GM12878 (cell line): ENCODE measurements around the gene UNC119B. TPM values are rescaled to one million over a fixed set of nuclear protein-coding genes. Genes with fewer than 3 reads are reported as not detected.
A peak's percentile ranks its signal among the peaks of the same experiment; 100 is the strongest.

Source experiments
- ATAC-seq: fragments of 200-7000 bp; cut with Tn5 transposase; 3 replicates; pipeline ENCODE4 v1.9.1; 2020; ENCODE audit warnings: mild to moderate bottlenecking, moderate library complexity
- BruUV-seq: library from RNA; stranded (reverse); fragments of 400-500 nt; replicated peaks from 2 replicates; lab custom pipeline; 2021; lab: Mats Ljungman, UMichigan
- CTCF ChIA-PET: fragments of 300-600 bp; sonication (Branson Sonifier 250); formaldehyde crosslinking; extraction: SDS; loops from one replicate; lab custom pipeline; 2021; ENCODE audit warnings: inconsistent platforms; lab: Yijun Ruan, JAX
- POLR2A ChIA-PET: fragments of 350-600 bp; formaldehyde crosslinking; extraction: SDS; loops from one replicate; lab custom pipeline; 2021; ENCODE audit warnings: inconsistent platforms; lab: Charles Lee
- RAD21 ChIA-PET: fragments of 300-600 bp; sonication (Branson Sonifier 250); formaldehyde crosslinking; loops from one replicate; lab custom pipeline; 2023; ENCODE audit warnings: antibody characterized with exemption; ENCODE audit not compliant: unreplicated experiment; lab: Charles Lee
- SMC1A ChIA-PET: fragments of 300-600 bp; sonication (Branson Sonifier 250); formaldehyde crosslinking; loops from one replicate; lab custom pipeline; 2023; ENCODE audit not compliant: unreplicated experiment, uncharacterized antibody; lab: Charles Lee
- DNase-seq: peaks from one replicate; pipeline ENCODE4 v3.0.0-alpha.2; 2011; ENCODE audit warnings: low read depth, low spot score
- FAIRE-seq: peaks from 3 replicates; lab custom pipeline; 2011; peaks lifted over from hg19 to GRCh38; lab: Jason Lieb, UNC
- H2AFZ ChIP-seq: 2 replicates; pipeline ENCODE4 v1.6.0; 2011; ENCODE audit warnings: low read depth, low read length, control low read depth; ENCODE audit not compliant: control insufficient read depth
- H3K27ac ChIP-seq: 2 replicates; pipeline ENCODE4 v1.5.1; 2011; ENCODE audit warnings: control low read depth; ENCODE audit not compliant: control insufficient read depth, insufficient read depth
- H3K27me3 ChIP-seq, 2 experiments: replicated peaks in 1 of 2; 2 replicates each; pipeline versions ENCODE4 v1.6.0 to v1.6.1; 2011; ENCODE audit warnings: low read length in 1 of 2; ENCODE audit not compliant: control insufficient read depth in 2 of 2, insufficient read depth in 2 of 2
- H3K36me3 ChIP-seq, 2 experiments: 2 replicates each; pipeline ENCODE4 v1.5.1; 2011; ENCODE audit warnings: low read length in 1 of 2; ENCODE audit not compliant: control insufficient read depth in 2 of 2, insufficient read depth in 2 of 2
- H3K4me1 ChIP-seq: 2 replicates; pipeline ENCODE4 v1.6.1; 2011; ENCODE audit warnings: mild to moderate bottlenecking, low read length, moderate library complexity, mixed read lengths; ENCODE audit not compliant: control insufficient read depth, insufficient read depth
- H3K4me2 ChIP-seq: 2 replicates; pipeline ENCODE4 v1.6.0; 2011; ENCODE audit warnings: control low read depth; ENCODE audit not compliant: control insufficient read depth, insufficient read depth
- H3K4me3 ChIP-seq: fragments of 200-600 bp; sonication (generic); 2 replicates; pipeline ENCODE4 v1.5.1; 2016
- H3K79me2 ChIP-seq: 2 replicates; pipeline ENCODE4 v1.6.0; 2011; ENCODE audit warnings: low read length; ENCODE audit not compliant: control insufficient read depth, insufficient read depth
- H3K9ac ChIP-seq: 2 replicates; pipeline ENCODE4 v1.8.0; 2011; ENCODE audit warnings: low read length, control low read depth, mixed read lengths; ENCODE audit not compliant: control insufficient read depth, insufficient read depth
- H3K9me3 ChIP-seq: replicated peaks from 3 replicates; pipeline ENCODE4 v1.5.1; 2011; ENCODE audit warnings: mild to moderate bottlenecking, low read length; ENCODE audit not compliant: control insufficient read depth, insufficient read depth
- H4K20me1 ChIP-seq: 2 replicates; pipeline ENCODE4 v1.6.0; 2011; ENCODE audit not compliant: control insufficient read depth, insufficient read depth
- CHD1 ChIP-seq: IDR thresholded peaks from 2 replicates; pipeline ENCODE4 v1.6.1; 2012; ENCODE audit warnings: low read depth, low read length, improper control_type of control experiment
- CUX1 ChIP-seq: IDR thresholded peaks from 2 replicates; pipeline ENCODE4 v1.6.1; 2012; ENCODE audit warnings: improper control_type of control experiment, low read depth, low read length; ENCODE audit not compliant: insufficient replicate concordance
- GABPA ChIP-seq: IDR thresholded peaks from 2 replicates; pipeline ENCODE4 v1.6.1; 2014; ENCODE audit warnings: antibody characterized with exemption, low read depth, mild to moderate bottlenecking, inconsistent platforms
- RAD21 ChIP-seq: IDR thresholded peaks from 2 replicates; pipeline ENCODE4 v1.6.1; 2011; ENCODE audit warnings: mild to moderate bottlenecking, low read depth, low read length, moderate library complexity; ENCODE audit not compliant: insufficient read depth
- TAF1 ChIP-seq: IDR thresholded peaks from 2 replicates; pipeline ENCODE4 v1.6.1; 2011; ENCODE audit warnings: mild to moderate bottlenecking, low read depth, low read length, borderline replicate concordance
- TBL1XR1 ChIP-seq: IDR thresholded peaks from 2 replicates; pipeline ENCODE4 v1.6.1; 2012; ENCODE audit warnings: low read depth, low read length, improper control_type of control experiment
- YY1 ChIP-seq: IDR thresholded peaks from 2 replicates; pipeline ENCODE4 v1.6.1; 2011; ENCODE audit warnings: low read depth, mild to moderate bottlenecking, low read length
- ZNF207 ChIP-seq: fragments of 450-650 bp; IDR thresholded peaks from 2 replicates; pipeline ENCODE4 v1.6.1; 2014; ENCODE audit warnings: antibody characterized with exemption, mild to moderate bottlenecking, borderline replicate concordance
- ZNF217 ChIP-seq: fragments of 450-650 bp; IDR thresholded peaks from 2 replicates; pipeline ENCODE4 v1.6.1; 2017; ENCODE audit warnings: antibody characterized with exemption, mild to moderate bottlenecking
- WGBS: methylation state at CpG from one replicate; pipeline ENCODE4 v1.1.6; 2016; ENCODE audit warnings: low lambda C conversion rate; ENCODE audit not compliant: insufficient replicate concordance, insufficient coverage; ENCODE audit errors: missing lambda C conversion rate; 5-methylcytosine and 5-hydroxymethylcytosine counted together
- in situ Hi-C: fragments of 300-500 bp; cut with MboI; formaldehyde crosslinking; loops from 9 replicates; pipeline ENCODE4 v1.14.3; 2018; ENCODE audit warnings: mixed read lengths
- intact Hi-C: fragments of 100-400 bp; cut with micrococcal nuclease; formaldehyde crosslinking; loops from one replicate; pipeline ENCODE4 v1.14.2; 2022; ENCODE audit not compliant: unreplicated experiment
- polyA plus RNA-seq, 11 experiments: library from polyadenylated mRNA; depleted of rRNA in 4 of 11; unstranded in 6 of 11; stranded (reverse) in 5 of 11; fragments of >200 nt; fragmentation: Nextera tagmentation in 4 of 11; fragmentation: Illumina TruSeq in 1 of 11; extraction: Ambion mirVana in 4 of 11; extraction: Trizol in 1 of 11; gene quantifications; 1 replicate in 1 of 11; 2 replicates in 10 of 11; pipeline versions ENCODE4 v1.2.1 to v1.2.3, GENCODE V29; 2011 to 2016; ENCODE audit warnings: inconsistent platforms in 2 of 11, missing spikeins in 2 of 11, low read depth in 1 of 11
- total RNA-seq, 4 experiments: library from RNA; depleted of rRNA in 3 of 4; stranded (reverse); fragments of >200 nt in 3 of 4; fragmentation: Illumina TruSeq in 1 of 4; extraction: Trizol in 1 of 4; gene quantifications; 2 replicates each; pipeline versions ENCODE4 v1.2.1 to v1.2.3, GENCODE V29; 2013 to 2021

The UNC119B gene
- total and polyA plus RNA-seq, 10 of the 15 experiments (the other 5 are each of a cell fraction or from before 2014, with no cell fraction given): 4.3 to 31.5 (median 10.5) TPM

- ChIA-PET SMC1A (interaction anchor here (0.9 to 6.4 kb wide), 2 partner anchors 71 to 253 kb away, joined by 3 to 43 read pairs; no protein-coding TSS in a partner anchor), CTCF (interaction anchor here (1.9 kb wide), 1 partner anchor 72 kb away, joined by 5 read pairs; no protein-coding TSS in a partner anchor), RAD21 (interaction anchor here (1.9 kb wide), 1 partner anchor 253 kb away, joined by 4 read pairs; no protein-coding TSS in a partner anchor), POLR2A (no interaction called here)
- FAIRE-seq (peak; percentile 23), DNase-seq (peak; percentile 25), ATAC-seq (peak; percentile 77)
- no peaks in the 10 kb centered on the region for H3K27me3 ChIP-seq
- H4K20me1 ChIP-seq: no peaks in the 10 kb centered on the region
- in situ Hi-C loops: no loop called here
- no peaks in the 10 kb centered on the region for H3K79me2 ChIP-seq
- H3K36me3 ChIP-seq: peaks cover 8 to 30% of the 10 kb centered on the region in 2 experiments
- H3K9ac ChIP-seq: no peak overlapping the region
- H3K4me3 ChIP-seq: no peak overlapping the region
- H3K4me1 ChIP-seq: peaks cover 11% of the 10 kb centered on the region
- TF ChIP-seq ZNF207: no peak
- no peak for TF ChIP-seq RAD21
- no peak for TF ChIP-seq GABPA
- no peak for TF ChIP-seq CHD1
- TF ChIP-seq YY1: no peak
- no peak overlapping the region for H3K4me2 ChIP-seq
- BruUV-seq: no TSS peak
- no peaks in the 10 kb centered on the region for H3K9me3 ChIP-seq
- no peak overlapping the region for H2AFZ ChIP-seq
- intact Hi-C loops: no loop called here
- H3K27ac ChIP-seq: no peak overlapping the region
- WGBS: 100% methylated on average over 2 of the region's 2 CpGs
Measured at GRCh38 chr12:120719072-120719471, 8.8 kb downstream of the UNC119B start.

GRCh38 chr12:120719496-120720233 lies 9.4 kb downstream of the UNC119B start:
- no peak overlapping the region for H3K4me3 ChIP-seq
- FAIRE-seq (peak; percentile 27), DNase-seq (no peak), ATAC-seq (no peak)
- H3K4me1 ChIP-seq: peaks cover 11% of the 10 kb centered on the region
- H4K20me1 ChIP-seq: no peaks in the 10 kb centered on the region
- peaks cover 8 to 24% of the 10 kb centered on the region in 2 experiments for H3K36me3 ChIP-seq
- no peak overlapping the region for H3K27ac ChIP-seq
- H3K4me2 ChIP-seq: no peak overlapping the region
- intact Hi-C loops (no loop called here), in situ Hi-C loops (no loop called here)
- no peaks in the 10 kb centered on the region for H3K79me2 ChIP-seq
- no peak overlapping the region for H2AFZ ChIP-seq
- no peaks in the 10 kb centered on the region for H3K9me3 ChIP-seq
- BruUV-seq: no TSS peak
- POLR2A ChIA-PET: no interaction called here
- CTCF ChIA-PET: interaction anchor here (1.0 to 3.8 kb wide), 5 partner anchors 8 to 252 kb away, joined by 3 to 19 read pairs (median 9); no protein-coding TSS in a partner anchor
- WGBS: 97% methylated on average over 11 of the region's 11 CpGs
- SMC1A ChIA-PET: interaction anchor here (1.2 to 6.4 kb wide), 3 partner anchors 72 to 252 kb away, joined by 3 to 43 read pairs (median 3); no protein-coding TSS in a partner anchor
- H3K27me3 ChIP-seq: no peaks in the 10 kb centered on the region
- H3K9ac ChIP-seq: no peak overlapping the region
- RAD21 ChIA-PET: interaction anchor here (1.1 to 1.9 kb wide), 3 partner anchors 73 to 252 kb away, joined by 4 to 5 read pairs (median 4); no protein-coding TSS in a partner anchor
- TF ChIP-seq TAF1 (no peak), CUX1 (no peak), ZNF217 (no peak), TBL1XR1 (no peak)
